ENCODE results near the gene SEMA4A. TPM values are rescaled to one million over a fixed set of nuclear protein-coding genes. Genes with fewer than 3 reads are reported as not detected.
"Not testable (repeated sequence)": the region's sequence is repeated elsewhere in the genome, so short reads cannot be mapped to it uniquely, and the experiment has no call there.

Gene SEMA4A
- total RNA-seq, 1 donor from 2014 or later: 7.0 TPM

GRCh38 chr1:156177919-156178654 is 24.7 kb downstream of the SEMA4A start:
- intact Hi-C loops (cut with micrococcal nuclease): no loop called here
- ChIA-PET POLR2A (interaction anchor here (1.7 kb wide), 1 partner anchor 16 kb away, joined by 7 read pairs; the partner anchor contains the start of gene SLC25A44), CTCF (no interaction called here)
- Mint-ChIP-seq H3K36me3 (ENCODE audit: low read depth) (peaks cover 23% of the 10 kb centered on the region), H3K9me3 (no peaks in the 10 kb centered on the region), H3K27ac (no peak overlapping the region), H3K27me3 (no peaks in the 10 kb centered on the region), H3K4me1 (no peaks in the 10 kb centered on the region), H3K4me3 (no peak overlapping the region)
- DNase-seq: no peak
- no peak for TF ChIP-seq CTCF (IDR thresholded peaks at IDR 0.05)
- no peak for ATAC-seq (ENCODE audit: low read depth)

GRCh38 chr1:156180471-156180870 is 27.1 kb downstream of the SEMA4A start:
- Mint-ChIP-seq H3K4me3 (no peak overlapping the region), H3K27ac (no peak overlapping the region), H3K4me1 (no peaks in the 10 kb centered on the region), H3K27me3 (no peaks in the 10 kb centered on the region), H3K9me3 (no peaks in the 10 kb centered on the region), H3K36me3 (ENCODE audit: low read depth) (peaks cover 8% of the 10 kb centered on the region)
- DNase-seq (no peak), ATAC-seq (ENCODE audit: low read depth) (no peak)
- ChIA-PET POLR2A (no interaction called here), CTCF (no interaction called here)
- intact Hi-C loops (cut with micrococcal nuclease): no loop called here
- no peak for TF ChIP-seq CTCF (IDR thresholded peaks at IDR 0.05)

GRCh38 chr1:156181391-156181924 is 28.1 kb downstream of the SEMA4A start:
- H3K27me3 Mint-ChIP-seq; ATAC-seq (ENCODE audit: low read depth); H3K4me1 Mint-ChIP-seq; H3K9me3 Mint-ChIP-seq; CTCF ChIA-PET; H3K27ac Mint-ChIP-seq; POLR2A ChIA-PET; DNase-seq; H3K36me3 Mint-ChIP-seq (ENCODE audit: low read depth); H3K4me3 Mint-ChIP-seq; intact Hi-C loops (cut with micrococcal nuclease): not testable (repeated sequence)

- H3K27ac Mint-ChIP-seq; ATAC-seq (ENCODE audit: low read depth); H3K4me1 Mint-ChIP-seq; H3K27me3 Mint-ChIP-seq; H3K9me3 Mint-ChIP-seq; DNase-seq; H3K4me3 Mint-ChIP-seq; H3K36me3 Mint-ChIP-seq (ENCODE audit: low read depth); POLR2A ChIA-PET; intact Hi-C loops (cut with micrococcal nuclease): not testable (repeated sequence)
- CTCF ChIA-PET: interaction anchor here (0.6 kb wide), 1 partner anchor 24 kb away, joined by 3 read pairs; no protein-coding TSS in a partner anchor
Measured at GRCh38 chr1:156182010-156182779, 28.8 kb downstream of the SEMA4A start.

- DNase-seq; H3K27me3 Mint-ChIP-seq; H3K36me3 Mint-ChIP-seq (ENCODE audit: low read depth); H3K4me3 Mint-ChIP-seq; H3K4me1 Mint-ChIP-seq; H3K27ac Mint-ChIP-seq; ATAC-seq (ENCODE audit: low read depth); H3K9me3 Mint-ChIP-seq; intact Hi-C loops (cut with micrococcal nuclease): not testable (repeated sequence)
- POLR2A ChIA-PET: interaction anchor here (0.6 kb wide), 1 partner anchor 31 kb away, joined by 5 read pairs; no protein-coding TSS in a partner anchor
- CTCF ChIA-PET: interaction anchor here (1.7 kb wide), 1 partner anchor 39 kb away, joined by 3 read pairs; no protein-coding TSS in a partner anchor
Measured at GRCh38 chr1:156186347-156187177, 33.2 kb downstream of the SEMA4A start.

GRCh38 chr1:156190265-156190664 is 36.9 kb downstream of the SEMA4A start:
- H3K4me3 Mint-ChIP-seq; ATAC-seq (ENCODE audit: low read depth); H3K9me3 Mint-ChIP-seq; H3K27me3 Mint-ChIP-seq; POLR2A ChIA-PET; DNase-seq; H3K27ac Mint-ChIP-seq; CTCF ChIA-PET: not testable (repeated sequence)
- peaks cover 22% of the 10 kb centered on the region for H3K4me1 Mint-ChIP-seq
- intact Hi-C loops (cut with micrococcal nuclease): loop anchor here (5.0 kb wide), 1 partner anchor 37 kb away; no protein-coding TSS in a partner anchor
- peaks cover 11% of the 10 kb centered on the region for H3K36me3 Mint-ChIP-seq (ENCODE audit: low read depth)
